CD4-positive, alpha-beta T cell treated with Interleukin-15 for 1 hour (primary cell): Measurements from ENCODE around the gene TNFAIP8L3.

Experiments used
- DNase-seq: peaks from one replicate; pipeline ENCODE4 v3.0.0-alpha.2; 2020

The TNFAIP8L3 gene

DNA sequence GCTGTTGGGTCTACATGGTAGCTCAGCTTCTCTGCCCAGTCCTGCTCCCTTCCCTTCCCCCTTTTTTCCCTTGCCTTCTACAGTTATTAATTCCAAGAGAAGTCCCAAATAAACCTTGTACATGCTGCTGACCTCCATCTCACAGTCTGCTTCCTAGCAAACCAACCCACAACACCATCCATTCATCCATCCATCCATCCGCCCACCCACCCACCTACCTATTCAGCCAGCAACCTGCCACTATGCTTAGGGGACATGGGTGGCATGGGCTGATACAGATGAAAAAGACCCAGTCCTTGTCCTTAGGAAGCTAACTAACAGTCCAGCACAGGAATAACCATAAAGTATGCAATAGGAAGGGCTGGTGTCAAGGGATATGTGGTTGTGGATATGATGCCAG is 5.7 kb downstream of the TNFAIP8L3 start:
- no peak for DNase-seq

DNA sequence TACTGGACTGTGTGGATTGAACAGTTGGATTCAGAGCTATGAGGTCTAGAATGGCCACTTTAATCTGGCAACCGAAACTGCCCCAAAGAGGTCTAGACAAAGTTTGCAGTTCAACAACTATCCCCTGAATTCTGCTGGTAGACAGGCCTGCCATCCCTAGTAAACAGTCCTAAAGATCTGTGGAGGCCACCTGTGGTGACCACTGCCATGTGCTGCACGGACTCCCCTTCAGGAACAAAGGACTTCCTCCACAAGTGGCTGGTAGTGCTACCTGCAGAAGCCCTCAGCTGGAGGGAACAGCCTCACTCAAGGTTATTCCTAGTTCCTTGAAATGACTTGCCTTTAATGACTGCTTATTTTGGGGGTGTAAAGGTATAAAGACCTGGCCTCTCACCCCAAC is 6.1 kb downstream of the TNFAIP8L3 start:
- DNase-seq = no peak

DNA sequence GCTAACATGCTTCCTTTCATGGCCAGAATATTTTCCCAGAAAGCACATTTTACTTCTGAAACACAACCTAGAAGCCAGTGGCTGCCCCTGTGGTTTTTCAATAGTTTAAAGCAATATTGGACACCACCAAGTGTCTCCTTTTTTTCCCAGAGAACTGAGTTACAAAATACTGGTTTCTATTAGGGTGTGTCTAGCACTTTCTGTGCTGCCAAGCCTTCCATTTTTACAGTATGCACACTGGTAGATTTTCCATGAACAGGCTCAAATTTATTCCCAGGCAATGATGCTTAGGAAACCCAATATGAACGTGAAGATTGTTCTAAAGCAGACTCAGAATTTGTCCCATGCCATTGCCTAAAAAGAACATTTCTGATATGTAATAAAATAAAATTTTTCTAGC is 7.2 kb downstream of the TNFAIP8L3 start:
- DNase-seq = no peak

DNA sequence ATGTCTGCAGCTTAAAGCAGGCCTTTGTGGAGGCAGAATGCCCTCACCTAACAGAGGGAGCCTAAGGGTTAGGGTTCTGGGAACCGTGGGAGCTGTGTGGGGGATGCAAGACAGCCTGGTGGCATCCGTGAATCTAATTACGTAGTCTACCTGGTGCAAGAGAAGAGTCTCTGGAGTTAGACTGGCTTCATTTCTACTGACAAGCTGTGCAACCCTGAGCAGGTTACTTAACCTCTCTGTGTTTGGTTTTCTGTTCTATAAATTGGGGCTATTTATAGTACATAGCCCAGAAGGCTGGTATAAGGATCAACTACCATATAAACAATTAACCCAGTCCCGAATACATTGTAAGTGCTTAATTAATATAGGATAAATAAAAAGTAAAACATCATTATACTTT is 8.3 kb downstream of the TNFAIP8L3 start:
- DNase-seq = no peak

DNA sequence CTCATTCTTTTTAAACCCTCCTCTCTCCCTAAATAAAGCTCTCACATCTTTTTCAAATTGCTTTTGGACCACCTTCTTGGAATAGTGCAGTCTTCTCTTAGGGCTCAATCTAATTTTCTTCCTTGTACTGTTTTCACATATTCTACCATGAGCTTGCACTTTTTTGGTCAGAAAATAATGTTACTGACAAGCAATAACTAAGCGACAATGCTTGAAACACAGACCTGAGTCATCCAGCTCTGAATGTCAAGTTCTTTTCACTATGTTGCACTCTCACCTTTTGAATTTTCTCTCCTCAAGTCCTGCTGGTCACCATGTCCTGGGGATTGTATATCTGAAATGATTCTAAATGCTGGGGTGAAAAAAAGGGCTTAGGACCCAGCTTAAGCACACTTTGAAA is 8.9 kb downstream of the TNFAIP8L3 start:
- no peak for DNase-seq

DNA sequence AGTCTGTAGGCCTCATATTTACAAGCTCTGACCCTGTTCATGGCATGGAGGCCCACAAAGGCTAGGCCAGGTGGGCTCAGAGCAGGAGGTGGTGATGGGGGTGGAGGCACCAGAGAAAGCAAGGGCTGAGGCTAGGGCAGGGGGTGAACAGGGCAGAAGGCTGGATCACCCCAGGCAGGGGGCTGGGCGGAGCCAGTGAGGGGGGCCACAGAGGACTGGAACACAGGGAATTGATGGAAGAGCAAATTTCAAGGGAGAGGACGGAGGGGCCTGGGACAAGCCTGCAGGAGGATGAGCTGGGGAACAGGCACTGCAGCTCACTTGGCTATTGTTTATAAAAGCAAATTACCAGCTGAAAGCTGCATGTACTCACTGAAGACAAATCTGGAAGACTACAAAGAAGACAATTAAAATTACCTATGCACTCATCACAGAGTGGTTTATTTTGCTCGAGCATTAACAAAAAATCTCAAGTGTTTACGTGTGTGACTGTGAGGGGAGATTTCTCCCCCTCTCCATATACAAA is 11.0 kb downstream of the TNFAIP8L3 start:
- no peak for DNase-seq

DNA sequence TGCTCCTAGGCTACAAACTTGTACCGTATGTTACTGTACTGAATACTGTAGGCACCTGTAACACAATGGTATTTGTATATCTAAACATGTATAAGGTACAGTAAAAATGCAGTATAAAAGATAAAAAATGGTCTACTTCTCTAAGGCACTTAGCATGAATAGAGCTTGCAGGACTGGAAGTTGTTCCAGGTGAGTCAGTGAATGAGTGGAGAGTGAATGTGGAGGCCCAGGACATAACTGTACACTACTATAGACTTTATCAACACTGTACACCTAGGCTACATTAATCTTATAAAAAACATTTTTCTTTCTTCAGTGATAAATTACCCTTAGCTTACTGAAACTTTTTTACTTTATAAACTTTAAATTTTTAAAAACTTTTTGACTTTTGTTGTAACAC is 12.5 kb downstream of the TNFAIP8L3 start:
- DNase-seq = no peak

DNA sequence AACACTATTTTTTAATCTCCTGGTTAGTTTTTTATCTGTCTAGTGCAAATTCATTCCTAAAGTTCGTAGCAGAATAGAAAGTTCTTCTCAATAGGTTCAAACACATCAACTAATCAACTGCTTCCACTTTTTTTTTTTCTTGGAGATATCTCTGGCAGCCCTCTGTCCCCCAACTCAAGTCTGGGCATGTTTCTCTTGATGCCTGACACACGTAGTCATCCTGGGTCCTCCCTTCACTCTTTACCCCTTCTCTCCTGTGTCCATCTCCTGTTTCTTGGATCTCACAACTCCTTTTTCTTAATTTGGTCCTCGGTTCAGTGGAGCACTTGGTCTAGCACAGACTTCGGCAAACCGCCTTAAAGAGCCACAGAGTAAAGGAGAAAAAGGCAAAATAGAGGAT is 14.4 kb downstream of the TNFAIP8L3 start:
- no peak for DNase-seq

DNA sequence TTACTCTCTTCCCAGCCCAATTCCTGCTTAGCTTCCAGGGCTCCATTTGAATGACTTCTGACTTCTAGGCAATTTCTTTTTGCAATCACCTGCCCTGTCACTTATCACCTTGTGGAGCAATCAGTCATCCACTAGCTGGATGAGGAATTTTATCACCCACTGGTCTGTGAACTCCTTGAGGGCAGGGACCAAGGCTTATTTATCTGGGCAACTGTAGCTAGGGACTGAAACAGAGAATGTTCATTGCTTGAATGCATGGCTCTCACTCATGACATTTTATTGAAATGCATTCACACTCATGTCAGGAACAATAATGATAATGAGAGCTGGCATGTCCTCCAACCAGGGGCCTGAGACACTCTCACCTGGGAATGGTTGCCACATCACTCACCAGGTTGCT is 15.5 kb downstream of the TNFAIP8L3 start:
- no peak for DNase-seq

DNA sequence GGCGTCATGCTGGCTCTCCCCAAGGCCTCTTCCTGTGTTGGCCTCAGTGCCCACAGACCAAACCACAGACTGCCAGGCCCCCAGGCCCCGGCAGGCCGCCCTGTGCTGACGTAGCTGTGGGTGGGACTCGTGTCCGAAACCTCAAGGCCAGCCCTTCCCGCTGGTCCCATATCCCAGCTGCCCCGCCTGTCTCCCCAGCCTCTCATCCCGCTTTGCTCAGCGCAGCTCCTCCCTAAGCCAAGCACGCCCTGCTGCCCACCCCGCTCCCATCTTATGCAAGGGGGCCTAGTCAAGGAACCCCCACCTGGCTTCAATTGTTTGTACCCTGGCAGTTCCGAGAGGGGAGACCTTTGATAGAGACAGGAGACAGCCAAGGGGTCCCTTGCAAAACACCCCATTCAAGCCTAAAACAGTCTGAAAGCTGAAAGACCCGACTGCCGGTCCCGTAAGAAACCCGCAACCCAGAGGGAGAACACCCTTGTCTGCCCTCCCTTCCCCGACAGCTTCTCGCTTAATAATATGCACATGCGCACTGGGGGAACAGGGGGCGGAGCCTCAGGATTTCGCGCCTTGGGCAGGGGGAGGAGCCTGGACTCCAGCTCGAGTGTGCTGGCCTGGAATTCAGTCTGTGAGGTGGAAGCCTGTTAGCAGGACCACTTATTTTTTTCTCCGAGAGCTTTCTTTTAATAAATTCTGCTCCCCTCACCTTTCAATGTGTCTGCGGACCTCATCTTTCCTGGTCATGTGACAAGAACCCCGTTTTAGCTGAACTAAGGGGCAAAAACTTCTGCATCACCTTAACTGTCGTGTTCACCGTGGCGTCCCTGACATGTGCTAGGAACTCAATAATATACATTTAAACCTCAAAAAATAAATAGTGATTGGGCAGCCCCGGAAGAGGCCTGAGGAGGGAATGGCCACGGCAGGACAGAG is 17.2 kb downstream of the TNFAIP8L3 start:
- peak; percentile 74 for DNase-seq

DNA sequence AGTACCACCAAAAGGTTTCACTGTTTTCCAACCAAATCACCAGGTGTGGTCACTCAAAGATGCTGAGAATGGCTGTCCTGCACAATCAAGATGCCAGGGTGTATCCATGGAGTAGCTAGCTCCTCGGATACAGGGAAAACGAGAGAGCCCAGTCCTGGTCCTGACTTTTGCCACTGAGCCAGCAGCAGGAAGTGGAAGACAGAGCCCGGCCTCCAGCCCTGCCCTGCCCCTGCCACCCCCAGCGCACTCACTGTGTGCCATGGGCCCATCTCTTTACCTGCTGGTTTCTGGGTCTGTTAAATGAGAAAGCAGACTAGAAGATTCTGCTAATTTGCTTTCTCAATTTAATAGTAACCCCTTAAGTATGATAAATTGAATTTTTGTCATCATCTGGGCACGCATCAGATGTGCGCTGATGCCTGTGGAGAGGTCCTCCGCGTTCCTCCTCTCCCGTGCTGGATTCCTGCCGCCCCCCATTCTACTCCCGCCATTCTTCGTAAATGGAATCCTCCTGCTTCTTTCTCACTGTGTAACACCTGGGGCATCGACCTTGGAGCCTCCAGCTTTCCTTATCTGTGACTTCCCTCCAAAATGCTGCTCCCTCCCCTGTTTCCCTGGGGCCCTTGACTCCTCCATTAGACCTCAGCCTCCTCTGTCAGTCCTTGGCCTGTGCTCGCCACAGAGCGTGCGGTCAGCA is 18.0 kb downstream of the TNFAIP8L3 start:
- DNase-seq = no peak

DNA sequence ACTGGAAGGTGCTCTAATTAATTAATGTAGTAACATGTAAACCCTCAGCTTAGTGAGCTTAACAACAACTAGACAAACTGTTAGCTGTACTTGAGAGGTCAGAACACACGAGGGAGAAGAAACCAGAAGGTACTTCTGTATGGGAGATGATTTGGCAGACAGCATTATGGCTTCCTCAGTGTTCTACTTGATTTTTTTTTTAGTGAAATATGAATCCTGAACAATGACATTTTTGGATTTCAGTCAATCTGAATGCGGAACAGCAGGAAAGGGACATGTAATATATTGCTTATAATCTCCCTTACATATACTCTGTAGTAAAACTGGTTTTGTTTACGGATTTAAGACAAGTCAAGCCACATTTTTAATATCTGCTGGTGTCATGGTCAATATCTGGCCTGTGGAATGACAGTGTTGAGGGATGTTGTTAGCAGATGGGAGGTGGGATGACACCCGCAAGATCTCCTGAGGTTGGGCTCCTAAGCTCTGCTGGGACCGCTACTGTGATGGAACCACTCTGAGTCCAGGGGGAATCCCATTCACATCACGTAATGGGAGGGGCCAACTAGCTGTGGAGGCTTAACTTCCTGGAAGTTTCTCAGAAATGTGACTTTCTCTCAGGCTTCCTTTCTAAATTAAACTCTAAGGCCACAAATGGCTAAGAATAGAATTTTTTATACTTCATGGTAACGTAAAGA is 18.7 kb downstream of the TNFAIP8L3 start:
- DNase-seq = no peak

DNA sequence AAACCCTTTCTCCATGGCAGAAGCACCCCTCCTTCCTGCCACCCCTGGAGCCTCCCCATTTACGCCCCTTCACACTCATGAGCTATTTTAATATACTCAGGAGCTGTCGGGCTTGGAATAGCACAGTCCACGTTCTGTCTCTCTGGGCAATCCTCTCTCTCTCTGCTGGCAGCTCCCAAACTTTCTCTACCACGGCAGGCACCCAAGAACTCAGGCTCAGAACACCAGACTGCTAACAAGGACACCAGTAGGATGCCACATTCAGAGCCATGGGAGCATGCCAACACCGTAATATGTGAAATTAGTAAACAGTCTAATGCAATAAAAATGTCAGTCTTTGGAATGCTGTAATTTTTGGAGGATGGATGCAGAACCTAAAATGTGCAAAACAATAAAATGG is 19.3 kb downstream of the TNFAIP8L3 start:
- no peak for DNase-seq

DNA sequence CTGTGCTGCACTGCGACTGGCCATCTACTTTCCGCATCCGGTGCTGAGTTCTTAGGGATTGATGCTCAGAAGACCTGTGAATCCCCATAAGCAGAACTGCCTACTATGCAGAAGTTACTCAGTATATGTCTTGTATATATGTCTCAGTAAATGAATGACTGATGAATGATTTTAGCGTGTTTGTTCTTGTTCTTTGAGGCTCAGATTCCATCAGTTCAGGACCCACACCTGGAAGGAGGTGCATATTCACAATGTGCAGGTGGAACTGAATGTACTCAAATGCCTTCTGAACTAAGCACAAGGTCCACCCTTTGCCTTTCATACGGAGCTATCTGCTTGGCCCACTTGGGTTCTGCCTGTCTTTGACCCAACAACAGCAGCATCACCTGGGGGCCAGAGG is 19.8 kb downstream of the TNFAIP8L3 start:
- no peak for DNase-seq

DNA sequence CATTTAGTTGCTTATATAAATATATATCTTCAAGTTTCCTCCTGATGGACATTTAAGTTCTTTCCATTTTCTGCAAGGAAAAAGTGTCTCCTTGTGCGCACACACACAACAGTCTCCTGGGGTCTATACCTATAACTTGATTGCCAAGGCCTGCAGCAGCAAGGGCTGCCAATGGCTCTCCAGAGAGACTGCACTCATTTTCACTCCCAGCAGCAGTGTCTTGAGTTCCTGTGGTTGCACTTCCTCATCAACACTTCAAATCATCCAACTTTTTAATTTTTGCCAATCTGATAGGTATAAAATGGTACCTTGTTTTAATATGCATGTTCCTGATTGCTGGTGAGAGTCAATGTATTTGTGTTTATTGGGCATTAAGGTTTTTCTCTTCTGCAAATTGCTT is 23.1 kb downstream of the TNFAIP8L3 start:
- no peak for DNase-seq

DNA sequence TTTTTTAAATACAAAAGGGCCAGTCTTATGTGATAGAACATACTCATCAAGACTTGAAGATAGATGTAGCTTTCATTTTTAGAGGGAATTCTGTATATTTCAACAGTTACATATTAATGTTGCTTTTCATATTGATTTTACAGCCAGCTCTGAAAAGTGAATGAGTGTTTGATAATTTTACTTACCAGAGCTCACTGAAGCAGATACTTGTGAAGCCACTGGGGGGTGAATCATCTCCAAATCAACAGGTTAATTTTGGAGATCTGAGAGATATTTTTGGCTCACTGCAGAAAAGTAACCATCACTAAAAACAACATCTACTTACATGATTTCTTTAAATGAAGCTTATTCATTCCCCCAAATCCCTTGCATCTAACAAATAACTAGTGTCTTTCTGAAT is 24.7 kb downstream of the TNFAIP8L3 start:
- DNase-seq = no peak

DNA sequence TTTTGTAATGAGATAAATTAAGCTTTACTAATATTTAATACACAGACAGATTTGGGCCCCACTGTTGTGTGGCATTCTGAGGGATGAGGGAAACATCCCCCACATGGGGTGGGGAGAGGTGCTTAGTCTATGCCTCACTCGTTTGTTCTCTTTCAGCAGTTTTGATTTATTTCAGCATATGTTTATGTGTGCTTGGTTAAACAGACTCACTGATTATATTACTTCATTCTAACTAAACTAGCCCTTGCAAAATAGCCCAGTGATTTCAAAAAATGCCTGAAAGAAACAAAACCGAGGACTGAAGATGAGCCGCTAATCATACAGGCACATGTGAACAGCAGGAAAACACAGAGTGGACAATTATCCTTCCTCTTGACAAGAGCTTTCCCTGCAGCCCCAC is 27.2 kb downstream of the TNFAIP8L3 start:
- no peak for DNase-seq

DNA sequence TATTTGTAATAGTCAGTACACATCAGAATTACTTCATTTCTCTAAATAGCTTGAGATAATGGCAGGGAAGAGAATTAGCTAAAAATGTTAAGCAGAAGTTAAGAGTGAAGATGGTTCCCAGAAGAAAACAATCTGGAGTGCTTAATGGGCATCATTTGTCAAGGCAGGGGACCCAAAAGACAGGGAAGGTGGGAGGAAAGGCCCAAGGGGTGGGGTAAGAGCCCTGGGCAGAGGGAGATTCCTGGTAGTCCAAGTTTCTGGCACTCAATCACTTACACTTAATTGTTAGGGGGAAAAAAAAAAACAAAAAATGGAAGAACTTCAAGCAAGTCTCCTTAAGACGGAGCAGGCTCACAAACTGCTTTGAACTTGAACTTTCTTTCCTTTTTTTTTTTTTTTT is 28.9 kb downstream of the TNFAIP8L3 start:
- DNase-seq = no peak

DNA sequence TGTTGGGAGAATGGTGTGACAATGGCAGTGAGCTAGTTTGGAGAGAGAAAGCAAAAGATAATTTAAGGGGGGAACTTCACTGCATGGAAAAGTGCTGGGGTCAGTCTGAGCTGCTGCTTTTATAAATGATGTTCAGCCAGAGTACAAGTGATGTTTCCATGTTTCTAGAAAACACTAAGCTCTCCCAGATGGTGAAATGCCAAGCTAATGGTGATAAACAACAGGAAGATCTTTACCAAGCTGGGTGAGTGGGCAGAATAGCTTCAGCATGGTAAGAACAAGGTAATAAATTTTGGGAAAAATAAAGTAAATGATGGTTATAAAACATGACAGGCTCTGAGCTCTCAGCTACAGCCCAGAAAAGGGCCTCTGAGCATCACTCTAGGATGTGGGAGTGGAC is 29.4 kb downstream of the TNFAIP8L3 start:
- DNase-seq = no peak

DNA sequence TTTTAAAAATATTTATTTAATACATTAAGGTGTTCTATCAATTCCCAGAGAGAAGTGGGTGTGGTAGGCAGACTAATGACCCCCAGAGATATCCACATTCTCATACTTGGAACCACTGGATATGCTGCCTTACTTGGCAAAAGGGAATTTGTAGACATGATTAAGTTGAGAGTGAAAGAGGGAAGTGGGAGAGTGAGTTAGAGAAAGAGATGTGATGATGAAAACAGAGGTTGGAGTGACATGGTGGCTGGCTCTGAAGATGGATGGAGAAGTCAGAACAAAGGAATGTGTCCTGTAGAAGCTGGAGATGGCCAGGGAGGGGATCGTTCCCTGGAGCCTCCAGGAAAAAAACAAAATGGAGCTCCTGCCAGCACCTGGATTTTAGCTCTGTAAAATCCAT is 32.0 kb downstream of the TNFAIP8L3 start:
- no peak for DNase-seq

DNA sequence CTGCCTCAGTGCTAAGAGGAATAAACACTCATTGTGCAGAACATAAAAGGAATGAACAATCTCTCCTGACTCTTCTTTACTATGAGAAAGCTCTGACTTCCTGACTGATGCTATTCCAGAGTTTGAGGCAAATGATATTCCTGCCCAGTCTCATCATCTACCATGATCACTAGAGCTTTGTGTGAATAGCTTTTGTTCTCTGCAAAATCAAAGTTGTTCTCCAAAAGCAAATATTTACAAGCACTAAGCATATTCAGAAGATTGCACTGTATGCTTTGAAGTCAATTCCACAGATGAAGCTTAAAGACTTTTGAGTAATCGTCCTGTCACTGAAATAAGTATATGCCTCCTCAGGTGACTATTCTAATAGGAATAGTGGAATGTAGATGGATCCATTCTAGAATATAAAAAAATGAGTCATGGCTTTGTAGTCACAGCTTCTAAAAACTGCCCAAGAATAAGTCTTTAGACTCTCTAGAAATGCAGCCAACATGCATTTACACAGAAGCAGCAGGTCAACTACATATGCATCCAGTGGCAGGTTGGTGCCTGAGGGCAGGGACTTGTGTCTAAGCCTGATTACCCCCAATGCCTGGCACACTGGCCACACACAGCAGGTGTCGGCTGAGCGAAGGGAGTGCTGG is 34.6 kb downstream of the TNFAIP8L3 start:
- no peak for DNase-seq

DNA sequence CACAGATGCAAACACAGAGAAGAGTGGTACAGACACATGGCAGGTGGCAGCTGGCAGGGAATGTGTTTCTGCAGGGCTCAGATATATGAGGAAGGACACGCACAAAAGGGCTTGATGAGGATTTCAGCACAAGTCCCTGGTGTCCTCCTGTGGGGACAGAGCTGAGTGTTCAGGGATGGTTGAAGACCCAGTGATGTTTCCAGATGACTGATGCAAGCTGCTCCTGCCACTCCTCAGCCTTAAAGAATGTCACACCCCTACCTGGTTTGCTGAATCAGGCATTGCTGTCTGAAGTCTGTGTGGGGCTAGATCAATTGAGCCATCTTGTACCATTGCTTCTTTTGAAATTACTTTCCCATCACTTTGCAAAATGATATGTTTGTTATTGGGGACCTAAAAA is 40.2 kb downstream of the TNFAIP8L3 start:
- no peak for DNase-seq

DNA sequence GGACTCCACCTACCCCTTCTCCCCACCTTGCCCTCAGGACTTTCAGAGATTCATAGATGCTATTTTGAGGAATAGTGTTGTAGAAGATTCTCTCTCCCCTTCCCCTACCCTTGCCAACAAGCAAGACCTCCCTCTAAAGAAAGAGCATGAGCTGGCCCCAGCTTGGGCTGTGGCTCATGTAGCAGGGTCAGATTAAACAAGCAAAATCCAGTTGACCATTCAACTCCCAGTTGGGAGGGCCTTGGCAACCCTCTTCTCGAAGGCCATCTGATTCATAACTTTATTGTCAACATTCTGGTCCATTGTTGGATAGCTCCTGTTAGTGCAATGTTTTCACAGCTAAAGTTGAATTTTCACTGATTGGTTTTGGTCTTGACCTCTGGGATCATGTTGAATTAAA is 41.1 kb downstream of the TNFAIP8L3 start:
- no peak for DNase-seq
